Loucy (cell line): ENCODE measurements around the gene CD9.
"Not testable (repeated sequence)": the region's sequence is repeated elsewhere in the genome, so short reads cannot be mapped to it uniquely, and the experiment has no call there.

Experiments
- H2AFZ ChIP-seq: fragments of 200-600 bp; sonication (generic); 2 replicates; pipeline ENCODE4 v1.6.0; 2016; ENCODE audit warnings: antibody characterized with exemption, mild to moderate bottlenecking, low read length, moderate library complexity
- H3F3A ChIP-seq: fragments of 200-600 bp; 2 replicates; pipeline ENCODE4 v1.6.0; 2016; ENCODE audit warnings: antibody characterized with exemption, low read depth, mild to moderate bottlenecking
- H3K27me3 ChIP-seq: fragments of 200-600 bp; sonication (generic); 2 replicates; pipeline ENCODE4 v1.6.1; 2014; ENCODE audit warnings: low read length, mild to moderate bottlenecking; ENCODE audit not compliant: insufficient read depth, poor library complexity, severe bottlenecking
- H3K36me3 ChIP-seq: fragments of 200-600 bp; sonication (generic); 2 replicates; pipeline ENCODE4 v1.6.1; 2016; ENCODE audit warnings: low read length; ENCODE audit not compliant: insufficient read depth
- H3K4me1 ChIP-seq: fragments of 200-600 bp; sonication (generic); 2 replicates; pipeline ENCODE4 v1.5.1; 2014; ENCODE audit warnings: low read length, mild to moderate bottlenecking; ENCODE audit not compliant: insufficient read depth, poor library complexity, severe bottlenecking
- H3K4me2 ChIP-seq: fragments of 200-600 bp; sonication (generic); 2 replicates; pipeline ENCODE4 v1.6.0; 2014; ENCODE audit warnings: antibody characterized with exemption, low read length, low read depth, mild to moderate bottlenecking; ENCODE audit not compliant: poor library complexity, severe bottlenecking
- H3K4me3 ChIP-seq: fragments of 200-600 bp; sonication (generic); 2 replicates; pipeline ENCODE4 v1.5.1; 2014; ENCODE audit warnings: low read length, mild to moderate bottlenecking, mixed read lengths; ENCODE audit not compliant: poor library complexity, severe bottlenecking
- H3K79me2 ChIP-seq: fragments of 200-600 bp; sonication (generic); 2 replicates; pipeline ENCODE4 v1.6.1; 2014; ENCODE audit warnings: low read length; ENCODE audit not compliant: insufficient read depth
- H3K9ac ChIP-seq: fragments of 200-600 bp; sonication (generic); 2 replicates; pipeline ENCODE4 v1.6.0; 2014; ENCODE audit warnings: mild to moderate bottlenecking, low read depth, low read length, moderate library complexity; ENCODE audit not compliant: poor library complexity, severe bottlenecking
- H3K9me2 ChIP-seq: fragments of 200-600 bp; sonication (generic); replicated peaks from 2 replicates; pipeline ENCODE4 v1.6.1; 2016; ENCODE audit warnings: low read depth, low read length, mixed read lengths
- H3K9me3 ChIP-seq: fragments of 200-600 bp; sonication (generic); 2 replicates; pipeline ENCODE4 v1.6.1; 2014; ENCODE audit warnings: mild to moderate bottlenecking, antibody characterized with exemption, low read length, low read depth; ENCODE audit not compliant: insufficient read depth
- H4K20me1 ChIP-seq: fragments of 200-600 bp; sonication (generic); 2 replicates; pipeline ENCODE4 v1.6.0; 2014; ENCODE audit warnings: antibody characterized with exemption, low read length, mild to moderate bottlenecking; ENCODE audit not compliant: insufficient read depth, poor library complexity, severe bottlenecking
- CTCF ChIP-seq: fragments of 200-600 bp; sonication (generic); conservative IDR thresholded peaks from 2 replicates; pipeline ENCODE4 v1.5.1; 2014; ENCODE audit warnings: mild to moderate bottlenecking, antibody characterized with exemption, low read length
- EZH2phosphoT487 ChIP-seq: fragments of 200-600 bp; IDR thresholded peaks from 2 replicates; pipeline ENCODE4 v1.6.1; 2018; ENCODE audit warnings: antibody characterized with exemption, mild to moderate bottlenecking, moderate library complexity, borderline replicate concordance

Gene CD9

GRCh38 chr12:6158255-6158654, 41.9 kb upstream of the CD9 start:
- peak overlapping the region; percentile 43 for H2AFZ ChIP-seq

GRCh38 chr12:6158749-6159148, 41.5 kb upstream of the CD9 start:
- Histone ChIP-seq H3K36me3 (no peaks in the 10 kb centered on the region), H3K9ac (peak overlapping the region; percentile 10), H3K4me3 (no peak overlapping the region), H3K79me2 (no peaks in the 10 kb centered on the region), H3K9me2 (no peaks in the 10 kb centered on the region), H3K9me3 (no peaks in the 10 kb centered on the region), H3K27me3 (no peaks in the 10 kb centered on the region), H2AFZ (peak overlapping the region; percentile 43; the same call in 1 of the 2 replicates), H3F3A (no peaks in the 10 kb centered on the region), H3K4me2 (peak overlapping the region; percentile 33), H4K20me1 (no peaks in the 10 kb centered on the region), H3K4me1 (peaks cover 19% of the 10 kb centered on the region)
- TF ChIP-seq EZH2phosphoT487 (no peak), CTCF (no peak)

More at GRCh38 chr12:6158255-6158654, 41.9 kb upstream of the CD9 start:
- TF ChIP-seq CTCF, result no peak
- no peaks in the 10 kb centered on the region for H3K27me3 ChIP-seq
- H3K9ac ChIP-seq, result peak overlapping the region; percentile 10
- H3F3A ChIP-seq, result no peaks in the 10 kb centered on the region
- H3K4me3 ChIP-seq, result no peak overlapping the region
- H3K9me3 ChIP-seq, result no peaks in the 10 kb centered on the region
- H3K4me2 ChIP-seq, result peak overlapping the region; percentile 33
- no peaks in the 10 kb centered on the region for H3K9me2 ChIP-seq
- H3K4me1 ChIP-seq, result peaks cover 19% of the 10 kb centered on the region
- no peaks in the 10 kb centered on the region for H3K36me3 ChIP-seq
- H4K20me1 ChIP-seq, result no peaks in the 10 kb centered on the region
- H3K79me2 ChIP-seq, result no peaks in the 10 kb centered on the region

GRCh38 chr12:6159166-6160011, 40.8 kb upstream of the CD9 start:
- not testable (repeated sequence) for H3K4me2 ChIP-seq, H3K4me3 ChIP-seq, H4K20me1 ChIP-seq, H3K27me3 ChIP-seq, H3K79me2 ChIP-seq, H3K9ac ChIP-seq, H3K9me2 ChIP-seq, H3F3A ChIP-seq, H3K36me3 ChIP-seq, H3K9me3 ChIP-seq
- H2AFZ ChIP-seq, result peak overlapping the region; percentile 43; the same call in 1 of the 2 replicates
- H3K4me1 ChIP-seq, result peaks cover 19% of the 10 kb centered on the region

GRCh38 chr12:6160049-6160649, 40.1 kb upstream of the CD9 start:
- H3K27me3 ChIP-seq, H3K4me3 ChIP-seq, H3K9me2 ChIP-seq, H3K9ac ChIP-seq, H3K79me2 ChIP-seq, H3F3A ChIP-seq, H3K4me2 ChIP-seq, H4K20me1 ChIP-seq, H3K36me3 ChIP-seq, H3K9me3 ChIP-seq: not testable (repeated sequence)
- Histone ChIP-seq H3K4me1 (peaks cover 19% of the 10 kb centered on the region), H2AFZ (peak overlapping the region; percentile 67; the same call in 1 of the 2 replicates)
